Suprapubic skin (tissue), 3 donors: ENCODE results near the gene GSPT1.

Experiments used
- CTCF ChIP-seq, 2 donors: fragments of 200-600 bp in 1 of 2; fragments of 450-650 bp in 1 of 2; sonication (generic) in 1 of 2; IDR thresholded peaks; one replicate each; pipeline ENCODE4 v1.5.1; 2016 to 2019; ENCODE audit warnings: antibody characterized with exemption in 2 of 2, mild to moderate bottlenecking in 1 of 2, moderate library complexity in 1 of 2
- POLR2AphosphoS5 ChIP-seq, 3 donors: sonication (generic); formaldehyde crosslinking; IDR thresholded peaks; one replicate each; pipeline ENCODE4 v1.6.1; 2017; ENCODE audit warnings: antibody characterized with exemption in 3 of 3

DNA sequence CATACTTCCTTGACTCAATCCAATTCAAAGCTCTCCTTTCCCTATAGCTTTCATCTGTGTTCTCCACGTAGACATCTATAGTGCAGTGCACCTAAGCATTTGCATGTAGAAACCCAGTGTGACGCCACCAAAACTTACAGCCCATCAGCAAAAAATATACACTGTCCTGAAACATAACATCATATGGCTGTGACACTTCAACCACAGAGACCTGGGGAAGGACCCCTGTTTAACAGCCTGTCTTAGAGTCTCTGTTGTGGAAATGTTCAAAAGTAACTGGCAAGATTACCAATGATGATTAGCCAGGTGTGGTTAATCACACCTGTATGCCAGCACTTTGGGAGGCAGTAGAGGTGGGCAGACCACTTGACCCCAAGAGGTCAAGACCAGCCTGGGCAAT, 22.2 kb downstream of the GSPT1 start:
- TF ChIP-seq CTCF (IDR thresholded peaks at IDR 0.05) (no peak), POLR2AphosphoS5 (IDR thresholded peaks at IDR 0.05) (no peak)
